AG04450 (cell line): ENCODE results near the gene PPY. TPM values are rescaled to one million over a fixed set of nuclear protein-coding genes. Genes with fewer than 3 reads are reported as not detected.

Experiments used
- CTCF ChIA-PET: fragments of 300-600, 350-600 bp; formaldehyde crosslinking; extraction: SDS; loops from one replicate; lab custom pipeline; 2022; ENCODE audit warnings: antibody characterized with exemption, inconsistent platforms; lab: Charles Lee
- POLR2A ChIA-PET: fragments of 350-600 bp; formaldehyde crosslinking; extraction: SDS; loops from one replicate; lab custom pipeline; 2021; ENCODE audit warnings: antibody characterized with exemption, inconsistent platforms; lab: Yijun Ruan, JAX
- DNase-seq: peaks from one replicate; pipeline ENCODE4 v3.0.0-alpha.2; 2011; ENCODE audit warnings: low read depth, low spot score
- H3K27ac ChIP-seq: one replicate; pipeline ENCODE4 v1.5.1; 2012; ENCODE audit warnings: low read depth, low read length, control low read depth
- H3K27me3 ChIP-seq: one replicate; pipeline ENCODE4 v1.6.0; 2012; ENCODE audit warnings: low read length; ENCODE audit not compliant: control insufficient read depth, insufficient read depth
- H3K4me3 ChIP-seq: 2 replicates; pipeline ENCODE4 v1.5.1; 2011; ENCODE audit warnings: mild to moderate bottlenecking, low read depth, low read length, control low read depth
- H3K9me3 ChIP-seq: 2 replicates; pipeline ENCODE4 v1.5.1; 2012; ENCODE audit warnings: low read length; ENCODE audit not compliant: control insufficient read depth, insufficient read depth
- CTCF ChIP-seq: IDR thresholded peaks from 2 replicates; pipeline ENCODE4 v1.5.1; 2011; ENCODE audit warnings: low read depth, low read length, control low read depth, inconsistent platforms
- polyA plus RNA-seq: library from polyadenylated mRNA; depleted of rRNA; stranded (reverse); fragments of >200 nt; gene quantifications from 2 replicates; pipeline ENCODE4 v1.2.3, GENCODE V29; 2011

The PPY gene
- polyA plus RNA-seq, 1 experiment: not detected

GRCh38 chr17:43907998-43908721 is 34.1 kb downstream of the PPY start:
- CTCF ChIA-PET: interaction anchor here (1.1 to 3.0 kb wide), 6 partner anchors 10 to 88 kb away, joined by 3 to 17 read pairs (median 8); no protein-coding TSS in a partner anchor
- Histone ChIP-seq H3K27ac (no peak overlapping the region), H3K9me3 (no peaks in the 10 kb centered on the region; the same call in 1 of the 2 replicates), H3K27me3 (peaks cover 44% of the 10 kb centered on the region), H3K4me3 (no peak overlapping the region; the same call in none of the 2 replicates)
- no peak for TF ChIP-seq CTCF
- peak; percentile 18 for DNase-seq
- POLR2A ChIA-PET: no interaction called here

GRCh38 chr17:43907425-43907981 is 34.8 kb downstream of the PPY start, which contains the start of gene MPP2:
MPP2 (minus strand) TSS chr17:43907536; CDS start chr17:43904460, 3,076 bp downstream.
- DNase-seq: peak; percentile 26
- ChIA-PET POLR2A (no interaction called here), CTCF (interaction anchor here (0.6 to 3.0 kb wide), 5 partner anchors 11 to 134 kb away, joined by 3 to 15 read pairs (median 3); no protein-coding TSS in a partner anchor)
- Histone ChIP-seq H3K4me3 (peak within 1 kb of the TSS; percentile 68), H3K9me3 (no peaks in the 10 kb centered on the region; the same call in 1 of the 2 replicates), H3K27me3 (peaks cover 42% of the 10 kb centered on the region), H3K27ac (peak within 1 kb of the TSS; percentile 21)
- TF ChIP-seq CTCF: peak; percentile 30

GRCh38 chr17:43906951-43907424 is 35.3 kb downstream of the PPY start:
- no peak for DNase-seq
- POLR2A ChIA-PET: no interaction called here
- Histone ChIP-seq H3K4me3 (peak overlapping the region; percentile 68), H3K9me3 (no peaks in the 10 kb centered on the region; the same call in 1 of the 2 replicates), H3K27me3 (peaks cover 38% of the 10 kb centered on the region), H3K27ac (no peak overlapping the region)
- CTCF ChIA-PET: interaction anchor here (0.6 to 1.6 kb wide), 3 partner anchors 21 to 134 kb away, joined by 3 to 4 read pairs (median 3); no protein-coding TSS in a partner anchor
- no peak for TF ChIP-seq CTCF

- peak overlapping the region; percentile 68 for H3K4me3 ChIP-seq
- no peak for DNase-seq
- peaks cover 37% of the 10 kb centered on the region for H3K27me3 ChIP-seq
- no peak overlapping the region for H3K27ac ChIP-seq
- ChIA-PET CTCF (interaction anchor here (1.6 kb wide), 1 partner anchor 38 kb away, joined by 4 read pairs; no protein-coding TSS in a partner anchor), POLR2A (no interaction called here)
- no peak for TF ChIP-seq CTCF
- H3K9me3 ChIP-seq: no peaks in the 10 kb centered on the region; the same call in 1 of the 2 replicates
Measured at GRCh38 chr17:43905985-43906852, 36.1 kb downstream of the PPY start.
